Tibial nerve (tissue), 4 donors: ENCODE measurements around the gene ANKS1A. TPM values are rescaled to one million over a fixed set of nuclear protein-coding genes. Genes with fewer than 3 reads are reported as not detected.
A peak's percentile ranks its signal among the peaks of the same experiment; 100 is the strongest.

Experiments used
- DNase-seq, 2 donors: peaks; one replicate each; pipeline ENCODE4 v3.0.0-alpha.2; 2019; ENCODE audit warnings: low spot score in 2 of 2
- H3K27ac ChIP-seq, 4 donors: fragments of 200-600 bp; sonication (generic) in 3 of 4; one replicate each; pipeline ENCODE4 v1.5.1; 2017 to 2019; ENCODE audit warnings: mild to moderate bottlenecking in 1 of 4
- H3K27me3 ChIP-seq, 2 donors: fragments of 200-600 bp; sonication (generic) in 1 of 2; one replicate each; pipeline versions ENCODE4 v1.5.1 to v1.6.0; 2017 to 2019
- H3K36me3 ChIP-seq, 3 donors: fragments of 200-600 bp; sonication (generic); one replicate each; pipeline ENCODE4 v1.5.1; 2018 to 2019
- H3K4me1 ChIP-seq, 4 donors: fragments of 200-600 bp; sonication (generic) in 3 of 4; one replicate each; pipeline ENCODE4 v1.5.1; 2017 to 2019
- H3K4me3 ChIP-seq, 4 donors: fragments of 200-600 bp; sonication (generic) in 3 of 4; one replicate each; pipeline ENCODE4 v1.5.1; 2017 to 2019; ENCODE audit warnings: mild to moderate bottlenecking in 1 of 4, moderate library complexity in 1 of 4
- H3K9me3 ChIP-seq, 4 donors: fragments of 200-600 bp; sonication (generic) in 3 of 4; one replicate each; pipeline ENCODE4 v1.5.1; 2017 to 2019
- EP300 ChIP-seq, 2 donors: sonication (generic); formaldehyde crosslinking; IDR thresholded peaks; one replicate each; pipeline ENCODE4 v1.6.1; 2017; ENCODE audit warnings: antibody characterized with exemption in 2 of 2, mild to moderate bottlenecking in 1 of 2
- POLR2A ChIP-seq, 2 donors: fragments of 450-650 bp; IDR thresholded peaks; one replicate each; pipeline ENCODE4 v1.6.1; 2017; ENCODE audit warnings: antibody characterized with exemption in 2 of 2, mild to moderate bottlenecking in 2 of 2, moderate library complexity in 2 of 2
- WGBS, 2 donors: methylation state at CpG; one replicate each; pipeline ENCODE4 v1.1.5; 2018; 5-methylcytosine and 5-hydroxymethylcytosine counted together
- total RNA-seq, 4 donors: library from RNA; depleted of rRNA; stranded (reverse); fragments of >200 nt; gene quantifications; one replicate each; pipeline ENCODE4 v1.1.0, GENCODE V29; 2016
- TF ChIP-seq, protein P1 (sequence below), 5 experiments: fragments of 200-600 bp in 3 of 5; fragments of 450-650 bp in 2 of 5; sonication (generic) in 3 of 5; IDR thresholded peaks; one replicate each; pipeline ENCODE4 v1.5.1; 2016 to 2019; ENCODE audit warnings: antibody characterized with exemption in 5 of 5, mild to moderate bottlenecking in 3 of 5, moderate library complexity in 2 of 5

The ANKS1A gene
- total RNA-seq, 4 donors from 2014 or later: 39.3 to 55.9 (median 44.0) TPM

DNA sequence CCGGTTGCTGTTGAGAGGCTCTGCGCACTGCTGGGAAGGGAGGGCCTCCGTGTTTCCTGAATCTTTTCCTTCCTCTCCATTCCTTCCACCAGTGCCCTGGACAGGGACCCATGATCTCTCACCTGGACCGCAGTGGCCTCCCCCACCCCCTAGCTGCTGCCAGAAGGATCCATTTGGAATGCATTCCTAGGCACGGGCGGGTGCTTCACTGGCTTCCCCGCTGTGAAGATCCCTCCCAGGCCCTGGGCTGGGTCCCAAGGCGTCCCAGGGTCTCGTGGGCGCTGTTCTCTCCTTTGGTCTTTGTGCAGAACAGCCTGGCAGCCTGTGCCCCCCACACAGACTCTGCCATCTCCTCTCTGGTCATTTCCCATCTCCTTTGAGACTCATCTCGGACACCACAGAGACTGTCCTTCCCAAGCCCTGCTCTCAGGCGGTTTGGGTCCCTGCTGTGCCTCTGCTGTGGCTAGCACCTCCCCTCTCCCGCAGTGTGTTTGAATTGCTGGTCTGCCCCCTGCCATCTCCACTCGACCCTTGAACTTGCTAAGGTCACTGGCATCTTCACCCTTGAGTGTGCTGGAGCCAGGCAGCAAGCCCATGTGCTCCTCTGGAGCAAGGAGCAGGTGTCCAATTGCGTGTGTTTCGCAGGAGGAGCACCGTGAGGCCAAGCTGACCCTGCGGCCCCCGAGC, 193.1 kb downstream of the ANKS1A start:
- H3K27ac ChIP-seq: peak overlapping the region in 2 of 4 donors; percentile 60 to 66
- 63 to 72% methylated on average over 19 of the region's 19 CpGs for WGBS, 2 donors
- no peak for DNase-seq
- H3K9me3 ChIP-seq: no peaks in the 10 kb centered on the region
- H3K4me3 ChIP-seq: no peak overlapping the region
- peaks cover 0 to 100% (median 19%) of the 10 kb centered on the region in 3 donors for H3K36me3 ChIP-seq
- peaks cover 0 to 42% (median 10%) of the 10 kb centered on the region in 4 donors for H3K4me1 ChIP-seq
- no peaks in the 10 kb centered on the region for H3K27me3 ChIP-seq
- no peak for TF ChIP-seq EP300 (IDR thresholded peaks at IDR 0.05)
- TF ChIP-seq, protein P1, sequence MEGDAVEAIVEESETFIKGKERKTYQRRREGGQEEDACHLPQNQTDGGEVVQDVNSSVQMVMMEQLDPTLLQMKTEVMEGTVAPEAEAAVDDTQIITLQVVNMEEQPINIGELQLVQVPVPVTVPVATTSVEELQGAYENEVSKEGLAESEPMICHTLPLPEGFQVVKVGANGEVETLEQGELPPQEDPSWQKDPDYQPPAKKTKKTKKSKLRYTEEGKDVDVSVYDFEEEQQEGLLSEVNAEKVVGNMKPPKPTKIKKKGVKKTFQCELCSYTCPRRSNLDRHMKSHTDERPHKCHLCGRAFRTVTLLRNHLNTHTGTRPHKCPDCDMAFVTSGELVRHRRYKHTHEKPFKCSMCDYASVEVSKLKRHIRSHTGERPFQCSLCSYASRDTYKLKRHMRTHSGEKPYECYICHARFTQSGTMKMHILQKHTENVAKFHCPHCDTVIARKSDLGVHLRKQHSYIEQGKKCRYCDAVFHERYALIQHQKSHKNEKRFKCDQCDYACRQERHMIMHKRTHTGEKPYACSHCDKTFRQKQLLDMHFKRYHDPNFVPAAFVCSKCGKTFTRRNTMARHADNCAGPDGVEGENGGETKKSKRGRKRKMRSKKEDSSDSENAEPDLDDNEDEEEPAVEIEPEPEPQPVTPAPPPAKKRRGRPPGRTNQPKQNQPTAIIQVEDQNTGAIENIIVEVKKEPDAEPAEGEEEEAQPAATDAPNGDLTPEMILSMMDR (IDR thresholded peaks at IDR 0.05): no peak
- TF ChIP-seq POLR2A (IDR thresholded peaks at IDR 0.05): no peak

DNA sequence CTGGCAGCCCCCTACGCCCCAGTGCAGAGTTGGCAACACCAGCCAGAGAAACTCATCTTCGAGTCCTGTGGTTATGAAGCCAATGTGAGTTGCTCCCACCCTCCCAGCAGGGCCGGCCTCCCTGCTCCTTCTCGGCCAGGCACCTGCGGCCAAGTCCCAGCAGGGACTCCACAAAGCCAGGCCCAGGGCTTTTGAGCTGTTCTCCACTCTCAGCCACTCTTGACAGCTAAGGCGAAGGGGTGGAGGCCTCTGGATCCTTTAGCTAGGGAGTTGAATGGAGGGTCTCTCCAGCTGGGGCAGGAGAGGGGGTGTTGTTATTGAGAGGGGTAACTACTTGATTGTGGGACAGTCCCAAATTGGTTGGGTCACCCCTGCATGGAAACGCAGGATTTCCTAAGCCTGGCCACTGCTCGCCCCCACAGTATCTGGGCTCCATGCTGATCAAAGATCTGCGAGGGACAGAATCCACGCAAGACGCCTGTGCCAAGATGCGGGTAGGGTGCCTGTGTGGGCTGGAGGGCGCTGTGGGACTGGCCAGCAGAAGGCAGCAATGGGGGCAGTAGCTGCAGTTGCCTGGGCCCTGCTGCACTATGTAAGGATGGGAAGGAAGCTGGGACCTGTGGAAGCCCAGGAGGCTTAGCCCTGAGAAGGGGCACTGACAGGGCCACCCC, 193.8 kb downstream of the ANKS1A start:
- H3K9me3 ChIP-seq: no peaks in the 10 kb centered on the region
- no peaks in the 10 kb centered on the region for H3K27me3 ChIP-seq
- 77 to 84% methylated on average over 9 to 13 of the region's 13 CpGs for WGBS, 2 donors
- no peak for DNase-seq
- TF ChIP-seq POLR2A (IDR thresholded peaks at IDR 0.05) (no peak), EP300 (IDR thresholded peaks at IDR 0.05) (no peak)
- TF ChIP-seq, protein P1 (IDR thresholded peaks at IDR 0.05): no peak
- H3K27ac ChIP-seq: peak overlapping the region in 1 of 4 donors; percentile 60
- H3K4me1 ChIP-seq: peaks cover 0 to 49% (median 10%) of the 10 kb centered on the region in 4 donors
- H3K36me3 ChIP-seq: peaks cover 3 to 100% (median 19%) of the 10 kb centered on the region in 3 donors
- H3K4me3 ChIP-seq: no peak overlapping the region

DNA sequence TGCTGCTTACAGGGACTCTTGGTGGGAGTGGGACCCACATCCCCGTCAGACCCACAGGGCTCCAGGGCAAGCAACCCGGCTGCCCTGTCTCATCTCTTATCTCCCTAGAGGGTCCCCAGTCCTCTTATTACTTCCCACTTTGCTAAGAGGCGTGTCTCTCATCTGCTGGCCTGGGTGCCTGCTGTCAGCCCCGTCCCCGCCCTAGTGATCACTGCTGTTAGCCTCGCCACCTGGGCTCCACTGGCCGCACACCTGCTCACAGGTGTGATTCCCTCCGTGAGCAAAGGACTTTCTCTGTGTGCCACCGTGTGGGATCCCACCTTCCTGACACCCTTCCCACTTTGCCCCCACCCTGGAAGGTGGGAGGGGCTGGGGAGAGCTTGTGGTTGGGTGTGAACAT, 194.5 kb downstream of the ANKS1A start:
- Histone ChIP-seq H3K36me3 (peaks cover 3 to 100% (median 23%) of the 10 kb centered on the region in 3 donors), H3K4me3 (no peak overlapping the region), H3K4me1 (peaks cover 0 to 55% (median 11%) of the 10 kb centered on the region in 4 donors), H3K27ac (peak overlapping the region in 1 of 4 donors; percentile 60), H3K9me3 (no peaks in the 10 kb centered on the region), H3K27me3 (no peaks in the 10 kb centered on the region)
- 89 to 90% methylated on average over 9 of the region's 9 CpGs for WGBS, 2 donors
- no peak for TF ChIP-seq EP300 (IDR thresholded peaks at IDR 0.05)
- TF ChIP-seq, protein P1 (IDR thresholded peaks at IDR 0.05): no peak
- TF ChIP-seq POLR2A (IDR thresholded peaks at IDR 0.05): no peak
- no peak for DNase-seq

DNA sequence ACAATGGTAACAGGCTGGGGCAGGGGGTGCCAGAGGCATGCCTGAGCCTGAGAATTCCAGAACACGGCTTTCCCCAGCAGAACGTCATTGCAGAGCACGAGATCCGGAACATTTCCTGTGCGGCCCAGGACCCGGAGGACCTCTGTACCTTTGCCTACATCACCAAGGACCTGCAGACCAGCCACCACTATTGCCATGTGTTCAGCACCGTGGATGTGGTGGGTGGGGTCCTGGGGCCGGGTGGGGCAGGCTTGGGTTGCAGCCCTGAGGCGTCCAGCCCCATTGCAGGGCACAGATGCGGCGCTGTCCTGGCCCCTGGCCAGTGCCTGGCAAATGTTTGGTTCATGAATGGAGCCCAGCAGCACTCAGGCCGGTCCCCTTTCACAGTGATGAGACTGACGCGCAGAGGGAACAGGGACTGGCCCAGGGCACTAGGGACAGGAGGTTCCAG, 195.0 kb downstream of the ANKS1A start:
- Histone ChIP-seq H3K4me3 (no peak overlapping the region), H3K27ac (peak overlapping the region in 1 of 4 donors; percentile 60), H3K36me3 (peaks cover 3 to 100% (median 22%) of the 10 kb centered on the region in 3 donors), H3K27me3 (no peaks in the 10 kb centered on the region), H3K4me1 (peaks cover 0 to 61% (median 12%) of the 10 kb centered on the region in 4 donors), H3K9me3 (no peaks in the 10 kb centered on the region)
- 67 to 83% methylated on average over 13 to 14 of the region's 14 CpGs for WGBS, 2 donors
- TF ChIP-seq EP300 (IDR thresholded peaks at IDR 0.05) (no peak), POLR2A (IDR thresholded peaks at IDR 0.05) (no peak)
- TF ChIP-seq, protein P1 (IDR thresholded peaks at IDR 0.05): no peak
- no peak for DNase-seq
